Smooth muscle cell (in vitro differentiated cells): Measurements from ENCODE around the gene EIF5. TPM values are rescaled to one million over a fixed set of nuclear protein-coding genes. Genes with fewer than 3 reads are reported as not detected.

Experiments
- DNase-seq: peaks from one replicate; lab custom pipeline; 2025; ENCODE audit not compliant: unreplicated experiment; lab: John Stamatoyannopoulos, UW
- H2AFZ ChIP-seq: fragments of 200-600 bp; sonication (generic); 2 replicates; pipeline ENCODE4 v1.6.0; 2016; ENCODE audit warnings: antibody characterized with exemption, low read depth, mild to moderate bottlenecking
- H3F3A ChIP-seq: fragments of 200-600 bp; sonication (generic); 2 replicates; pipeline ENCODE4 v1.6.0; 2017; ENCODE audit warnings: antibody characterized with exemption, low read depth
- H3K27ac ChIP-seq: fragments of 200-600 bp; sonication (generic); 2 replicates; pipeline ENCODE4 v1.5.1; 2016; ENCODE audit warnings: low read depth, mild to moderate bottlenecking
- H3K27me3 ChIP-seq: fragments of 200-600 bp; sonication (generic); 2 replicates; pipeline ENCODE4 v1.6.1; 2016; ENCODE audit warnings: low read depth, mild to moderate bottlenecking
- H3K36me3 ChIP-seq: fragments of 200-600 bp; sonication (generic); 2 replicates; pipeline ENCODE4 v1.5.1; 2016; ENCODE audit warnings: low read depth
- H3K4me1 ChIP-seq: fragments of 200-600 bp; sonication (generic); 2 replicates; pipeline ENCODE4 v1.5.1; 2016; ENCODE audit warnings: low read depth
- H3K4me2 ChIP-seq: fragments of 200-600 bp; sonication (generic); 2 replicates; pipeline ENCODE4 v1.6.0; 2016; ENCODE audit warnings: mild to moderate bottlenecking
- H3K4me3 ChIP-seq: fragments of 200-600 bp; sonication (generic); 2 replicates; pipeline ENCODE4 v1.5.1; 2016; ENCODE audit warnings: mild to moderate bottlenecking
- H3K79me2 ChIP-seq: fragments of 200-600 bp; sonication (generic); 2 replicates; pipeline ENCODE4 v1.6.0; 2016; ENCODE audit warnings: low read depth, mild to moderate bottlenecking
- H3K9ac ChIP-seq: fragments of 200-600 bp; sonication (generic); 2 replicates; pipeline ENCODE4 v1.6.0; 2016; ENCODE audit warnings: low read depth
- H3K9me3 ChIP-seq: fragments of 200-600 bp; sonication (generic); replicated peaks from 2 replicates; pipeline ENCODE4 v1.5.1; 2016; ENCODE audit warnings: low read depth
- H4K20me1 ChIP-seq: fragments of 200-600 bp; sonication (generic); 2 replicates; pipeline ENCODE4 v1.6.0; 2016; ENCODE audit warnings: low read depth
- WGBS: methylation state at CpG from one replicate; pipeline ENCODE4 v1.1.7; 2016; ENCODE audit warnings: low lambda C conversion rate; 5-methylcytosine and 5-hydroxymethylcytosine counted together
- polyA plus RNA-seq: library from polyadenylated mRNA; unstranded; fragments of >200 nt; fragmentation: Nextera tagmentation; extraction: Ambion mirVana; gene quantifications from 2 replicates; pipeline ENCODE4 v1.2.1, GENCODE V29; 2016
- total RNA-seq: library from RNA; depleted of rRNA; stranded (reverse); fragments of >200 nt; gene quantifications from 2 replicates; pipeline ENCODE4 v1.2.3, GENCODE V29; 2014
- TF ChIP-seq, protein P1 (sequence below): fragments of 200-600 bp; sonication (generic); IDR thresholded peaks from 2 replicates; pipeline ENCODE4 v1.5.1; 2017; ENCODE audit warnings: borderline replicate concordance, mild to moderate bottlenecking, antibody characterized with exemption; ENCODE audit not compliant: insufficient read depth, poor library complexity, severe bottlenecking

Gene EIF5
- total and polyA plus RNA-seq, 2 experiments from 2014 or later: 278 to 290 TPM

DNA sequence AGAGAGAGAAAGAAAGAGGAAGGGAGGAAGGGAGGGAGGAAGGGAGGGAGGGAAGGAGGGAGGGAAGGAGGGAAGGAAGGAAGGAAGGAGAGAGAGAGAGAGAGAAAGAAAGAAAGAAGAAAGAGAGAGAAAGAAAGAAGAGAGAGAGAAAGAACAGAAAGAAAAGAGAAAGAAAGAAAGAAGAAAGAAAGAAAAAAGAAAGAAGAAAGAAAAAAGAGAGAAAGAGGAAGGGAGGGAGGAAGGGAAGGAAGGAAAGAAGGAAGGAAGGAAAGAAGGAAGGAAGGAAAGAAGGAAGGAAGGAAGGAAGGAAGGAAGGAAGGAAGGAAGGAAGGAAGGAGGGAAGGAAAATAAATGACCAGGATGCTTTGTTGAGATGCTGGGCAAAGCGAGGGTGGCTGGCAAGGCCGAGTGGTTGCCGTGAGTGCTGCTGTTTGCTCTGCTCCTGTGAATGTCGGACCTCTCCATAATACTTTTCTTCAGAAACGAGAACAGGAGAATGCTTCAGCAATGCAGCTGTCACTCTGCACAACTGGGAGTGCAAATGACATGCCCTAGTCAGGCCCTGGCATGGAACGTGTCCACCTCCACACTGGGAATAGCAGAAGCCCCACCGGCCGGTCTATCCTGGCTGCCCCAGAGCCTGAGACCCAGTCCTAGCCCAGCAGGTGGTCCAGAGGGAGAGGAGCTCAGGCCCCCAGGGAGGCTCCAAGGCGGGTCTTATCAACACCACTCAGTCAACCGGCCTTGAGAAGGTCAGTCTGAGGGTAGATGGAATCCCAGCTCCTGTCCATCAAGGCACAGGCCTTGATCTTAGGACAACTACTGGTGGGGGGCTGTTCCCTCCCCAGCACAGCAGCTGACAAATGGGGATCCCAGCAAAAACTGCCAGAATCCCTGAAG is 25.1 kb upstream of the EIF5 start:
- TF ChIP-seq, protein P1, sequence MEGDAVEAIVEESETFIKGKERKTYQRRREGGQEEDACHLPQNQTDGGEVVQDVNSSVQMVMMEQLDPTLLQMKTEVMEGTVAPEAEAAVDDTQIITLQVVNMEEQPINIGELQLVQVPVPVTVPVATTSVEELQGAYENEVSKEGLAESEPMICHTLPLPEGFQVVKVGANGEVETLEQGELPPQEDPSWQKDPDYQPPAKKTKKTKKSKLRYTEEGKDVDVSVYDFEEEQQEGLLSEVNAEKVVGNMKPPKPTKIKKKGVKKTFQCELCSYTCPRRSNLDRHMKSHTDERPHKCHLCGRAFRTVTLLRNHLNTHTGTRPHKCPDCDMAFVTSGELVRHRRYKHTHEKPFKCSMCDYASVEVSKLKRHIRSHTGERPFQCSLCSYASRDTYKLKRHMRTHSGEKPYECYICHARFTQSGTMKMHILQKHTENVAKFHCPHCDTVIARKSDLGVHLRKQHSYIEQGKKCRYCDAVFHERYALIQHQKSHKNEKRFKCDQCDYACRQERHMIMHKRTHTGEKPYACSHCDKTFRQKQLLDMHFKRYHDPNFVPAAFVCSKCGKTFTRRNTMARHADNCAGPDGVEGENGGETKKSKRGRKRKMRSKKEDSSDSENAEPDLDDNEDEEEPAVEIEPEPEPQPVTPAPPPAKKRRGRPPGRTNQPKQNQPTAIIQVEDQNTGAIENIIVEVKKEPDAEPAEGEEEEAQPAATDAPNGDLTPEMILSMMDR: no peak
- 93% methylated on average over 10 of the region's 10 CpGs for WGBS
- no peak overlapping the region for H3K4me3 ChIP-seq

GRCh38 chr14:103310576-103311095 is 23.4 kb upstream of the EIF5 start:
- H3K4me2 ChIP-seq: no peak overlapping the region
- WGBS: 85% methylated on average over 12 of the region's 12 CpGs
- no peaks in the 10 kb centered on the region for H3K9me3 ChIP-seq

More for the DNA sequence above, 25.1 kb upstream of the EIF5 start:
- no peak for DNase-seq
- Histone ChIP-seq H3K9me3 (no peaks in the 10 kb centered on the region), H3K79me2 (no peaks in the 10 kb centered on the region), H2AFZ (no peak overlapping the region), H4K20me1 (no peaks in the 10 kb centered on the region), H3K27ac (no peak overlapping the region), H3K27me3 (no peaks in the 10 kb centered on the region), H3K36me3 (no peaks in the 10 kb centered on the region), H3F3A (no peaks in the 10 kb centered on the region), H3K9ac (no peak overlapping the region), H3K4me2 (no peak overlapping the region), H3K4me1 (no peaks in the 10 kb centered on the region)

DNA sequence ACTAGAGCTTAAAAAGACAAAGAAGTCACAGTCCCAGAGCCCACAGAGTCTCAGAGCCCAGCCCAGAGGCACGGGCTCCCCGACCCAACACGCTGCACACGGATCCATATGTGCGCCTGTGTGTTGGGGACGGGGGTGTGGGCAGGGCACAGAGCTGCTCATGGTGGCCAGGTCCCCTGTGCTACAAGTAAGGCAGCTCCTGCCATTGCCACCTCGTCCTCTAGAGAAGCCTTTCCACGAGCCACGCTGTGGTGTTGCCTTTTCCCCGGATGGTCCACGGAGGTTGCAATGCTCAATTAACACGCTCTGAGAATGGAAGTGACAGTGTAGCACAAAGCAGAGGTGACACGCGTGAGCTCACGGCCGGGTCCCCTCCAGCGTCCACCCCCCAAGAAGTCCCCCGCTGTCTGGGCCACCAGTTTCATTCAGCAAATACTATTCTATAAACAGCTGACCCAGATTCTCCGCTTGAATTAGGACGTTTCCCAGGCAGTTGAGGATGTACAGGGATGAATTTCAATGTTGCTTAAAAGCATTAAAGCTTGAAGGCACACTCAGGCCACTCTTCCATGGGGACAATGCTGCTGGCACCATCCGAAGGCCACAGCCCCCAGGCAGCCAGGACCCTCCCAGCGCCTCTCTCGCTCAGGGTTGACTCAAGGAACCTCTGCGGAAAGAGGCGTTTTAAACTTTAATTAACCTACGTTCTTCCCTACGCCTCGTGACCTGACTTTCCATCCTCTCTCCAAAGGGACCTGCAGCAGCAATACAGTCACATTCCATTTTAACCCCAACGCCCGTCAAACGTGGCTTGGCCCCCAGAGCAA is 22.7 kb upstream of the EIF5 start:
- Histone ChIP-seq H3K9ac (no peak overlapping the region), H3K4me1 (no peaks in the 10 kb centered on the region), H3K4me2 (no peak overlapping the region), H3K27me3 (no peaks in the 10 kb centered on the region), H3K4me3 (no peak overlapping the region), H3F3A (no peaks in the 10 kb centered on the region), H3K9me3 (no peaks in the 10 kb centered on the region), H4K20me1 (no peaks in the 10 kb centered on the region), H3K79me2 (no peaks in the 10 kb centered on the region), H3K36me3 (no peaks in the 10 kb centered on the region), H3K27ac (no peak overlapping the region), H2AFZ (no peak overlapping the region)
- no peak for DNase-seq
- 91% methylated on average over 31 of the region's 31 CpGs for WGBS
- TF ChIP-seq, protein P1: no peak

More at GRCh38 chr14:103310576-103311095, 23.4 kb upstream of the EIF5 start:
- Histone ChIP-seq H3K79me2 (no peaks in the 10 kb centered on the region), H4K20me1 (no peaks in the 10 kb centered on the region), H3K9ac (no peak overlapping the region), H3K27ac (no peak overlapping the region), H3K4me3 (no peak overlapping the region), H3K4me1 (no peaks in the 10 kb centered on the region), H3K27me3 (no peaks in the 10 kb centered on the region), H3K36me3 (no peaks in the 10 kb centered on the region), H2AFZ (no peak overlapping the region), H3F3A (no peaks in the 10 kb centered on the region)
- TF ChIP-seq, protein P1: no peak
- DNase-seq: no peak
